Activated CD4-positive, CD25-positive, alpha-beta regulatory T cell (primary cell): Measurements from ENCODE around the gene UGCG.

ENCODE experiments used
- DNase-seq, 4 experiments: peaks; one replicate each; lab custom pipeline; 2025; lab: John Stamatoyannopoulos, UW

Gene UGCG

DNA sequence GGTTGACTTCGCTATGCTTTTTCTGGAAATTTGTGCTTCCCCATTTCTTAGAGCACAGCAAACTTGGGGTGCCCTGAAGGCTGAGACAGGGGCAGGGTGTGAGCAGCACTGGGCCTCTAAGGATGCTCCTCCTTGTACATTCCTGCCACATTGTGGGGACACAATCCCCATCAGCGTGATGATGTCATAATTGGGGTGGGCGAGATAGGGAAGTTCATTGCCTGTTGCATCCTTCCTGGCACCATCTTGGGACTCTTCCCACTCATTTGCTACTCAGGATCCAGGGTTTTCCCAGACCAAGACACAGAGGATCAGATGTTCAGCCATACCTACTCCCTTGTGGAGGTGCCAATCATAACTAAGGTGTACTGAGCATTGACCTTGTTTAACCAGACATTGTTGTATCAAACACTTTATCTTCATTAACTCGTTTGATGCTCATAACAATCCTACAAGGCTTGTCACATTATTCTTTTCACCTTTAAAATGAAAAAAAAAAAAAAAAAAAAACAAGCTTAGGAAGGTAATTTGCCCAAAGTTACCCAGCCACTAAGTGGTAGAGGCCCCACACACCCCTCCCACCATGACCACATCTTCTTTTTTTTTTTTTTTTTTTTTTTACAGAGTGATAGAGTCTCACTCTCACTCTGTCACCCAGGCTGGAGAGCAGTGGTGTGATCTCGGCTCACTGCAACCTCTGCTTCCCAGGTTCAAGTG, 87.6 kb downstream of the UGCG start:
- no peak for DNase-seq
